Measurements from ENCODE around the gene TTLL11.

TTLL11 gene

DNA sequence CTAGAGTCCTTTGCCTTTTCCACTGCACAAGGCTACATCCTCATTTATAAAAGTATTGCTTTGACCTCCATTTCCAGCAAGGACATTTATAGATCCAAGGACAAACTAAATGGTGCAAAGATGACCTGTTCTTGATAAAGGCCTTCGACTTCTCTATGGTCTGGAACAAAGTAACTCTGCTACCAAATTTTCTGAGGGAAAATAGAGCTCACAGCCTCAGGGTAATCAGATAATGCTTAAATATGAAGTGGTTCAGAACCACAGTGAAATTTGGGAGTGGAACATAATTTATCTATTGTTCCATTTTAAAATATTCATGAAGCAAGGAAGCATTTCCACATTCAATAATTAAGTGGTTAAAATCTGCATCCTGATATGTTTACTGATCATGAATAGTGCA is 137.5 kb downstream of the TTLL11 start:
- H3K36me3 ChIP-seq = no peaks in the 10 kb centered on the region
- no peak for DNase-seq
- H3K4me3 ChIP-seq (ENCODE audit: low read depth, low read length) = no peak overlapping the region

DNA sequence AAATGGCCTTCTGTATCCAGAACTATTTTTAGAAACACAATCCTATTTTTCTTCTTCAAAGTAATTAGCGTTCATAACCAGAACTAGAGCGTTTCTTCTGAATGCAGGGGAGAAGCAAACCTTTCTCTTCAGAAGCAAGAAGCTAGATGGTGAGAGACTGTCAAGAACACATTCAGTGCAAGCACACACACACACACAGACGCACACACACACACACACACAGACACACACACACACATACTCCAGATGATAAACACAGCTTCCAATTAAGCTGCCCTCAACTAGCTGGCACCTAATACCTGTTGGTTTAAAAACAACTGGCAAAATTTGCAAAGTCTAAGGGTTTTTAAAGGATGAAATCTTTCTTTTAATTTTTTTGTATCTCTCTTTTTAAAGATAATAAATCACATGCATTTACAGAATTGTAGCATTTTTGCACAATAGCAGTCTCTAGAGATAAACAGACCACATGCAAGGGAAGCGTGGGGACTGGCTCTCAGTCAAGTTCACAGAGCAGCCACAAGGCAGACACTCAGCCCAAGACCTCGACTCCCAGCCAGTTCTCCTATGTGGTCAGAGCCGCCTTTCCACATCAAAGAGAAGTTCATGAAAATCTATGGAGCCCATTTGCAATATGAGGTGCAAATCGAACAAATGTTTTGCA is 138.5 kb downstream of the TTLL11 start:
- TF ChIP-seq, protein P1, sequence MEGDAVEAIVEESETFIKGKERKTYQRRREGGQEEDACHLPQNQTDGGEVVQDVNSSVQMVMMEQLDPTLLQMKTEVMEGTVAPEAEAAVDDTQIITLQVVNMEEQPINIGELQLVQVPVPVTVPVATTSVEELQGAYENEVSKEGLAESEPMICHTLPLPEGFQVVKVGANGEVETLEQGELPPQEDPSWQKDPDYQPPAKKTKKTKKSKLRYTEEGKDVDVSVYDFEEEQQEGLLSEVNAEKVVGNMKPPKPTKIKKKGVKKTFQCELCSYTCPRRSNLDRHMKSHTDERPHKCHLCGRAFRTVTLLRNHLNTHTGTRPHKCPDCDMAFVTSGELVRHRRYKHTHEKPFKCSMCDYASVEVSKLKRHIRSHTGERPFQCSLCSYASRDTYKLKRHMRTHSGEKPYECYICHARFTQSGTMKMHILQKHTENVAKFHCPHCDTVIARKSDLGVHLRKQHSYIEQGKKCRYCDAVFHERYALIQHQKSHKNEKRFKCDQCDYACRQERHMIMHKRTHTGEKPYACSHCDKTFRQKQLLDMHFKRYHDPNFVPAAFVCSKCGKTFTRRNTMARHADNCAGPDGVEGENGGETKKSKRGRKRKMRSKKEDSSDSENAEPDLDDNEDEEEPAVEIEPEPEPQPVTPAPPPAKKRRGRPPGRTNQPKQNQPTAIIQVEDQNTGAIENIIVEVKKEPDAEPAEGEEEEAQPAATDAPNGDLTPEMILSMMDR (IDR thresholded peaks at IDR 0.05; ENCODE audit: low read depth, low read length) = no peak
- Histone ChIP-seq H3K4me3 (ENCODE audit: low read depth, low read length) (no peak overlapping the region), H3K9me3 (ENCODE audit: severe bottlenecking) (no peaks in the 10 kb centered on the region), H3K27me3 (ENCODE audit: insufficient read depth, low read depth, severe bottlenecking) (no peaks in the 10 kb centered on the region), H3K27ac (no peak overlapping the region), H3K36me3 (no peaks in the 10 kb centered on the region)
- no peak for DNase-seq

More for the DNA sequence above, 137.5 kb downstream of the TTLL11 start:
- no peaks in the 10 kb centered on the region for H3K9me3 ChIP-seq (ENCODE audit: severe bottlenecking)
- no peak overlapping the region for H3K27ac ChIP-seq
- no peaks in the 10 kb centered on the region for H3K27me3 ChIP-seq (ENCODE audit: insufficient read depth, low read depth, severe bottlenecking)
- TF ChIP-seq, protein P1 (IDR thresholded peaks at IDR 0.05; ENCODE audit: low read depth, low read length) = no peak

DNA sequence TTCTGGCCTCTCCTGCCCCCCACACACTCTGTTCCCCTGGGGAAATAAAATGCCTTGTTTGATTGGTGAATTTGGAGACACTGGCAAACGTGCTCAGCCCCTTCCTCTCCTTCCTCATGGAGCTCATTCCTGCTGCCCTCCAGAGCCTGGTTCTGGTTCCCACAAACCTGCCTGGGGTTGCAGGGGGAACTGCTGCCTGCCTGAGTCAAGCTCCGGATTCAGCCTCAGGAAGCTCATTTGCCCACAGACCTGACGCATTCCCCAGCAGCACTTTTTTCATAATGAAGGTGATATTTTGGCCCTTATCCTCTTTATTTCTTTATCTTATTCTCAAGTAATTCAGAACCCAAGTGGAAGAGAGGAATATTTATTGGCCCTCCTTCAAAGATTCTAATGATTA is 140.5 kb downstream of the TTLL11 start:
- H3K27me3 ChIP-seq (ENCODE audit: insufficient read depth, low read depth, severe bottlenecking) = no peaks in the 10 kb centered on the region
- DNase-seq = no peak
- H3K4me3 ChIP-seq (ENCODE audit: low read depth, low read length) = no peak overlapping the region
- H3K36me3 ChIP-seq = no peaks in the 10 kb centered on the region
- TF ChIP-seq, protein P1 (IDR thresholded peaks at IDR 0.05; ENCODE audit: low read depth, low read length) = no peak
- H3K27ac ChIP-seq = no peak overlapping the region
- H3K9me3 ChIP-seq (ENCODE audit: severe bottlenecking) = no peaks in the 10 kb centered on the region

DNA sequence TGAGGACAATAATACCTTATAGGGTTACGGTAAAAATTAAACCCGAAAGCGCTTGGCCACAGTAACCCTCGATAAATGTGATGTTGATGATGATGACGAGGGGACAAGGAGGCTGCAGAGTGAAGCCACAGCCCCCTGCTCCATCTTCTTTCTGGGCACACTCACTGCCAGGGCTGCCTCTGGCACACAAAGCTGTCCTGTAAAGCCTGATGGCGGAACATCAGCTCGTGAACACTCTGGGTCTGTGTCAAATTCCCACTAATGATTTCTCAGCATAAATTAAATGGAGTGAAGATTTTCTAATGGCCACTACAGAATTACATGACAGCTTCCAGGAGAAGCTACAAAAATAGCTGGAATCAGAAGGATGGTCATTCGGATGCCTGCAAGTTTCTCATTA is 142.2 kb downstream of the TTLL11 start:
- Histone ChIP-seq H3K9me3 (ENCODE audit: severe bottlenecking) (no peaks in the 10 kb centered on the region), H3K27me3 (ENCODE audit: insufficient read depth, low read depth, severe bottlenecking) (no peaks in the 10 kb centered on the region), H3K27ac (no peak overlapping the region), H3K36me3 (no peaks in the 10 kb centered on the region), H3K4me3 (ENCODE audit: low read depth, low read length) (no peak overlapping the region)
- TF ChIP-seq, protein P1 (IDR thresholded peaks at IDR 0.05; ENCODE audit: low read depth, low read length) = no peak
- DNase-seq = no peak

DNA sequence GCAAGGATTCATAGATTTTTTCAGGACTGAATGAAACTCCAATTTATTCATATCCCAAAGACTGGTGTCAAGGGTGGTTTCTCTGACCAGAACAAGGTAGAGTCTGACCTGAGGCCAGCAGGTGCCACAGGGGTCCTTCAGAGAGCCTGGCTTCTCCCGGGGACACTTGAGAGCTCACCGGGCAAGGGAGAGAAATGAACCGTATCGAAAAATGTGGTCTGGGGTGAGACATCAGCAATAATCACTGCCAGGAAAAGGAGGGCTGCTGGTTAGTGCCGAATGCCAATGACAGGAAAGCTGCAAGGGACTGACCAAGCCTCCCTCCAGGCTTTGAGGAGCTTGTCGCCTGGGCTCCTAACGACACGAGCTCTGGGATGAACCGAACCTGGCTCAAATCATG is 142.7 kb downstream of the TTLL11 start:
- no peaks in the 10 kb centered on the region for H3K36me3 ChIP-seq
- H3K9me3 ChIP-seq (ENCODE audit: severe bottlenecking) = no peaks in the 10 kb centered on the region
- DNase-seq = no peak
- TF ChIP-seq, protein P1 (IDR thresholded peaks at IDR 0.05; ENCODE audit: low read depth, low read length) = no peak
- no peak overlapping the region for H3K27ac ChIP-seq
- H3K27me3 ChIP-seq (ENCODE audit: insufficient read depth, low read depth, severe bottlenecking) = no peaks in the 10 kb centered on the region
- H3K4me3 ChIP-seq (ENCODE audit: low read depth, low read length) = no peak overlapping the region

DNA sequence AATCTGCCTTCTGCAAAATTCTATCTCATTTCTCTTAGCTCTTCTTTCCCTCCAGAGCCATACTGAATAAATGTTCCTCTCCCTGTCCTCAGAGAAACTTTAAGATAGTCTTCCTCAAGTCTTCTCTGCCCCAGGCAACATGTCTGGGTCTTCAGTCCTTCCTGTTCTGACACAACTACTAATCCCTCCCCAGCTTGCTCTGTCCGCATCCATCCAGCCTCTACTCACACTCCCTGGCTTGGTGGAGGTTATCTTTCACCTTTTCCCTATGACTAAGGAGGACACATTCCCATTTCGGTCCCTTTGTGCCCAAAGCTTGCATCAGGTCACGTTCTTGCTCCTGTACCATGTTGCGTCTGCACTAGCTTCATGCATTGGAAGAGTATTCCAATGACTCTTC is 143.3 kb downstream of the TTLL11 start:
- Histone ChIP-seq H3K36me3 (no peaks in the 10 kb centered on the region), H3K27ac (no peak overlapping the region), H3K4me3 (ENCODE audit: low read depth, low read length) (no peak overlapping the region), H3K27me3 (ENCODE audit: insufficient read depth, low read depth, severe bottlenecking) (no peaks in the 10 kb centered on the region), H3K9me3 (ENCODE audit: severe bottlenecking) (no peaks in the 10 kb centered on the region)
- TF ChIP-seq, protein P1 (IDR thresholded peaks at IDR 0.05; ENCODE audit: low read depth, low read length) = no peak
- no peak for DNase-seq

Data from WERI-Rb-1 (cell line).